HG02852 (cell line): ENCODE results near the gene SLMAP.

Experiments
- ATAC-seq: cut with Tn5 transposase; IDR thresholded peaks from one replicate; pipeline ENCODE4 v1.9.1; 2021; ENCODE audit warnings: mild to moderate bottlenecking, moderate library complexity; ENCODE audit not compliant: unreplicated experiment

The SLMAP gene

DNA sequence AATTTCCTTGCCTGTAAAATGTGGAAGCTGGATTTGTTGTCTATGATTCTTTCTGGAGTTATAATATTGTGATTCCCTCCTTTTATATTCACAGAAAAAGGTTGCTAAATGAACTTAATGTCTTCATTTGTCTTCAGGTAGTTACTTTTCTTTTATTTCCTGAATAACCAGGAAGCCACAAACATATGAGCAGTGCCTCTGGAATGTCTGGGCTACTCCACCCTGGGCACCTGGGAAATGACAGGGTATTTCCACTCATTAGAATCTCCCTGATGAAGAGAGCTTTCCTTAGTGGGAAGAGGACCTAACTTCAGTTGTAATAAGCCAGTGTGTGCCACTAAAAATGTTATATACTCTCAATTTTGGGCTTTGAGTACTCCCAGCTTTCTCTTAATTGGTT, 3.8 kb upstream of the SLMAP start:
- no peak for ATAC-seq

DNA sequence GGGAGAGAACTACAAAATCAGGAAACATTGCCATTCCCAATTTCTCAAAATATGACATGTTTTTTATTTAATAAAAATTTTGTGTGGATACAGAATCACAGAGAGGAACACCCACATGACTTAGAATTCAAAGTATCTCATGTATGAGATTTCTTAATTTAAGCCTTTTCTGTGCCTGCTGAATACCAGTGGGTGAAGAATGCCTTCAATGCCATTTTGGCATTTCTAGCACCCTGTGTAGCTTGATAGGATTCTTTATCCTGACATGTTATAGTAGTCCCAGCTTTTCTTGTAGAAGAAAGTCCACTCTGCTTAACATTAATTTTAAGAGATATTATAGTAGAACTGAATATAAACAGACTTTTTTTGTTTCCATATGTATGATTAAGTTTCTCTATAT, 3.1 kb upstream of the SLMAP start:
- no peak for ATAC-seq

DNA sequence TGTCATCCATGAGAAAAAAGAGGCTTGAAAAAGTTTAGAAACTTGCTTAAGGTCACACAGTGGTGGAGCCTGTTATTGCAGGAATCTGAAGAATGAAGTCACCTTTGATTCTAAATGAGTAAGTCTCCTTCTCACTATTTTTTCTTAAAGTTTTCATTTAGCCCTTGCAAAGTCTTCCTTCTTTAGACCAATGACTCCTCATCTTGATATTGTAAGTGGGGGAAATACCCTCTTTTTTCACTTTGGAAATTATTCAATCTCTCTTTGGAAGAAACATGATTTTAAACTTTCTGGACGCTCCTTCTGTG, 787 bp upstream of the SLMAP start:
- ATAC-seq: no peak

DNA sequence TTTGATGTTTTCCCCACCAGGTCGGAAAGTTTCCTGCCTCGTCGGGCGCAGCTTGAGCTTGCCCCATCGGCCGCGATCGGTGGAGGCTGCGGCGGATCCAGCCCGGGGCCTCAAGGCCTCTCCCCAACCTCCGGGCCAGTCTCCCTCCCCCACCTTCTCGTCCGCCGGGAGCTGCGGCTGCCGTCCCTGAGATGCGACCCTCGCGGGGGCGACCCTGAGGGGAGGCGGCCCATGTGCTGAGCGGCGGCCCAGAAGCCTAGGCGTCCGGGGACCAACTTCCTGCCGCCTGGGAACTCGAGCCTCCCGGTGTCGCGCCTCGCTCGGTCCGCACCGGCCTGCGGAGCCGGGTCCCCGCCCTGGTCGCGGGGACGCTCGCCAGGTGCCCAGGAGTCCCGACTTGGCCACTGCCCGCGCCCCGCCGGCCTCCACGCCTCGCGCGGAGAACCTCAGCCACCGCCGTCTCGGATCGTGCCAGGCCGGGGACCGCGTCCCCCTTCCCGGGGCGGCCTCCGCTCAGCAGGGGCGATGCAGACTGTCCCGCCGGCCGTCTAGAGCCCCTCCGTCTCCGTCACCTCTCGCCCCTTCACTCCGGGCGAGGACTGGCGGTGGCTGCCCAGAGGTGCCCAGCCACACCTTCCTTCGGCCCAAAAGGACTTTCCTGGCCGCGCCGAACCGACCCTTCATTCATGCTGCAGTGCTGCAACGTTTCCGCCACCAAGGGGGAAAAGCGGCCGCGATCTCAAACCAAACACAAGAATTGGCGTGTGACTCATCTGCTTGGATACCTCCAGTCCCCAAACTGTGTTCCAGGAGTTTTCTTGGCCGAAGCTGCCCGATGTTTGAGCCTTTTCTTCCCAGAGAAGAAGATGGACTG, 656 bp downstream of the SLMAP start:
- peak; percentile 17 for ATAC-seq

DNA sequence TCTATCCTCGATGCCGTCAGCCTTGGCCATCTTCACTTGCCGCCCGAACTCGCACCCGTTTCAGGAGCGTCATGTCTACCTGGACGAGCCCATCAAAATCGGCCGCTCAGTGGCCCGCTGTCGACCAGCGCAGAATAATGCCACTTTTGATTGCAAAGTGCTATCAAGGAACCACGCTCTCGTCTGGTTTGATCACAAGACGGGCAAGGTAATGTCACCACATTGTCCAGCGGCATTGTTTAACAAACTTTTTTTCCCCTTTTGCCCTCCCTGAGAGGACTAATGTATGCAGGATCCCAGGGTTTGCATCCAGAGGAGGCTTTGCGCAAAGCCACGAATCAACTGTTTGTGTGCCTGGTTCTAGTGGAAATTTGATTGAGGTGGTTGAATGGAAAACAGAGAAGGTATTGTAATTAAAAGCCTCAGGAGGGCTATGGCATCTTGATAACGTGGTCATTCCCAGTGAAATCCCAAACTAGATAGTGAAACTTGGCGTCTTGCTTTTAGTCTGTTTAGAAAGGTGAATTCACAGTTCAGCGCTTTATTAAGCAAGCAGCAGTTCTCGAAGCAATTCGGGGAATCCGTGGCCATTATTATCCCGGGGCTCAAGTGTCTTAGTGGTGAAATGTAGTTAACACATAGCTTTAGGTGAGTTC, 1.7 kb downstream of the SLMAP start:
- ATAC-seq: no peak

DNA sequence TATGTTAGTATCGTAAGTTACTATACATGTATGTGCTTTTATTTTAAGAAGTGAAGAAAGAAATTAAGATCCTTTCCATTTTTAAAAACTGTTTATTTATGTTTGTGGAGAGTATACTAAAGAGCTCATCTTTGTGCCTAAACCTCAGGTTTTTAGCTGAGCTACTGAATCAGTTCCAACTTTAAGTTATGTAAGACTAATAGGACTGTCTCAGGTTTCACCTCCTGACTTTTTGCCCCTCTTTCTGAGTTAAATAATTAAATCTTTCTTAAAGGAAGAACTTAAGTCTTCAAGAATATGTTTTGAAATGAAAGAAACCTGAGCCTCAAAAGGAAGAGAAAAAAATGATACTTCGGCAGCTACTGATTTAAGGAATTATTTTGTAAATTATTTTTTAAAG, 2.6 kb downstream of the SLMAP start:
- ATAC-seq: no peak

DNA sequence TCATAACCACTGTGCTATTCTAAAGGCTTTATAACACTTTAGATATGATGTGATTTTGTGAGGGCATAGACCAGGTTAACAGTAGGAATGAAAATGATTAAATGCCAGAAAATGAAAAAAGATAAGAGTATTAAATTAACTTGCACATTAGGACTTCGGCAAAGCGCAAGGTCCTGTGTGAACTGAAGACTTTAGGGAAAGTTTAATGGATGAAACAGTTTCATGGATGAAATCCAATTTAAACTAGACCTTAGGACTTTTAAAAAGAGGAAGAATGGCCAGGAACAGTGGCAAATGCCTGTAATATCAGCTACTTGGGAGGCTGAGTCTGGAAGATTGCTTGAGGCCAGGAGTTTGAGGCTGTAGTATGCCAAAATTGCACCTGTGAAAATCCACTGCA, 8.7 kb downstream of the SLMAP start:
- ATAC-seq: no peak

DNA sequence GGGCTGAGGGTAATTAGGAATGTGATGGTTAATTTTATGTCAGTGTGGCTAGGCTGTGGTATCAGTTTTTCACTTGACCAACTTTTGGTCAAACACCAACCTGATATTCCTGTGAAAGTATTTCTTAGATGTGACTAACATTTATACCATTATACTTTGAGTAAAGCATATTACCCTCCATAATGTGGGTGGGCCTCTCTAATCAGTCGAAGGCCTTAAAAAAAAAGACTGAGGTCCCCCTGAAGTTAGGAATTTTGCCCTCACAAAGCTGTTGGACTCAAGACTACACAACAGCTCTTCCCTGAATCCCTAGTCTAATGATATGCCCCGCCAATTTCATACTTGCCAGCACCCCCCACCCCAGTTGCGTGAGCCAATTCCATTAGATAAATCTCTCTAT, 12.5 kb downstream of the SLMAP start:
- ATAC-seq: no peak

DNA sequence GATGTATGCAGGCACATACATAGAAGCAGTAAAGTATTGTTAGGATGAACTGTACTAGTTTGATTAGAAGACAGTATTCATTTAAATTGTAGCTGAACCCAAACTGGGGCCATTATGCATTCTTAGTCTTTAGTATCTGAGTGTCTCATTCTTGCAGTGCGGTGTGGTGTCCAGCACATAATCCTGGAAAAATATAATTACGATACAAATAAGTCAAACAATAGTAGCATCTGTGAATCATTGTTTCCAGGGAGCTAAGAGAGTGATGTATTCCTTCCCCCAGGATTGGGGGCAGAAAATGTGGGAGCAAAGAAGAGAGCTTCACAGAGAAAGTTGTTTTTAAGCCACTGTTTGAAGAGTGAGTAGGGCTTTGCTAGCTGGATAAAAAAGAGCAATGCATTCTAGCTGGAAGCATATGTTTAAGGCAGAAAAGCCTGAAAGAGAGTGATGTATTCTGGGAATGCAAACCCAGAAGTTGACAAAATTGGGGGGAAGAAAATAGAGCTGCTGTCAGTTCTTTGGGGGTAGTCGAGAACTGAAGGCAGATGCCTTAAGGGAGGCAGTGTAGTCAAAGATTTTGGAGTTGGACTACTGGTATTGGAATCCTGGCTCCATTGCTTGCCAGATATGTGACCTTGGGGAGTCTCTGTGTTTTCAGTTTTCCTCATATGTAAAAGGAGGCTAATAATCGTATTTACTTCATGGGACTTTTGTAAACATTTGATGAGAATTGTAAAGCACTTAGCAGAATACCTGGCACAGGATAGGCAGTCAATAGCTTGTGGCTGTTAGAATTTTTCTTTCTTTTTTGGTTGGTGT, 14.1 kb downstream of the SLMAP start:
- no peak for ATAC-seq

DNA sequence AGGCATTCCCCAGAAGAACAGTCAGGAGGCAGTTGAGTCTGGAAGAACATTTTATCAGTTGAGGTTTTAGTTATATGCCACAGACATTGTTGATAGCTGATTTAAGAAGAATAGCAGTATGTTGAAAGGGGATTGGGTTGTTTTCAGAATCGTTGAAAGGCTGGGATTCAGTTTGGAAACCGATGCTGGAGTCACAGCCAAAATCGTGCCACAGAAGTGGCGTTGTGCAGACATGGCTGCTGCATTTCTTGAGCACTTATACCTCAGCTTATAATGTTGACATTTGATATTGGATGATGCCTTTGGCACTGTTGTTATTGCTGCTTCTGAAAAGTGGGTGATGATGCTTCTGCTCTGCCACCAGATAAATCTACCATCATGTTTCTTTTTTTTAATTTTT, 16.1 kb downstream of the SLMAP start:
- no peak for ATAC-seq

DNA sequence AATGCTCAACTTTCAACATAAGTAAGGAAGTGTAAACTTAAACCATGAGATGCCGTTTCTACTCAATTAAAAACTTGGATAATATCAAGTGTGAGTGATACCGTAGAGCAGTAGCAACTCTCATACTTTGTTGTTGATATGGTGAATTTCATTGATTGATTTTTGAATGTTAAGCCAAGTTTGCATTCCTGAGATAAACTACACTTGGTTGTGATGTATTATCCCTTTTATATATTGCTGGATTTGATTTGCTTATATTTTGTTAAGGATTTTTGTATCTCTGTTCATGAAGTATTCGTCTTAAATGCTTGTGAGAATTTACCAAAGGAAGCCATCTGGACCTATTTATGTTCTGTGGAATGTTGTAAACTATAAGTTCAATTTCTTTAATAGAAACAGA, 21.7 kb downstream of the SLMAP start:
- no peak for ATAC-seq

DNA sequence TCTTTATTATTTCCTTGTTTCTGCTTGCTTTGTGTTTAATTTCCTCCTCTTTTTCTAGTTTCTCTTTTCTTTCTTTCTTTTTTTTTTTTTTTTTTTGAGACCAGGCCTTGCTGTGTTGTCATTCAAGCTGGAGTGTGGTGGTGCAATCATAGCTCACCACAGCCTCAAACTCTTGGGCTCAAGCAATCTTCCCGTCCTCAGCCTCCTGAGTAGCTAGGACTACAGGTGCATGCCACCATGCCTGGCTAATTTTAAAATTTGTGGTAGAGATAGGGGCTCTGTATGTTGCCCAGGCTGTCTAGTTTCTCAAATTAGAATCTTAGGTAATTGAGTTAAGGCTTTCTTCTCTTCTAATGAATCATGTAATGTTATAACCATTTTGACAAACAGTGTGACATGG, 22.4 kb downstream of the SLMAP start:
- ATAC-seq: no peak

DNA sequence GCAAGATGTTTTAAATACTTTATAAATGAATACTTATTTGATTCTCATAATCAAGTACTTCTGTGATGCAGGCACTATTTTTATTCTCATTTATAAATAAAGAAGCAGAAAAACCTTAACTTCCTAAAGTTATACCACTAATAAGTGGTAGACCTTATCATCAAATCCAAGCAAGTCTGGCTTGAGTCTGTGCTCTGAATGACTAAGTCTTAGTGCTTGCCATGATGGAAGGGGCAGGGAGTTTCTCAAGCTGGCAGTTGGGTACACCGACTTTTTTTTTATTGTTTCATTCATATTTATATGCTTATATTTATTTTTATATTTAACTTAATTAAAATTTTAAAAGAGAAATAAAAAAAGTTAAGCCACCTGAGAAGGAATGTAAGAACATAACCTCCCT, 23.6 kb downstream of the SLMAP start:
- no peak for ATAC-seq

DNA sequence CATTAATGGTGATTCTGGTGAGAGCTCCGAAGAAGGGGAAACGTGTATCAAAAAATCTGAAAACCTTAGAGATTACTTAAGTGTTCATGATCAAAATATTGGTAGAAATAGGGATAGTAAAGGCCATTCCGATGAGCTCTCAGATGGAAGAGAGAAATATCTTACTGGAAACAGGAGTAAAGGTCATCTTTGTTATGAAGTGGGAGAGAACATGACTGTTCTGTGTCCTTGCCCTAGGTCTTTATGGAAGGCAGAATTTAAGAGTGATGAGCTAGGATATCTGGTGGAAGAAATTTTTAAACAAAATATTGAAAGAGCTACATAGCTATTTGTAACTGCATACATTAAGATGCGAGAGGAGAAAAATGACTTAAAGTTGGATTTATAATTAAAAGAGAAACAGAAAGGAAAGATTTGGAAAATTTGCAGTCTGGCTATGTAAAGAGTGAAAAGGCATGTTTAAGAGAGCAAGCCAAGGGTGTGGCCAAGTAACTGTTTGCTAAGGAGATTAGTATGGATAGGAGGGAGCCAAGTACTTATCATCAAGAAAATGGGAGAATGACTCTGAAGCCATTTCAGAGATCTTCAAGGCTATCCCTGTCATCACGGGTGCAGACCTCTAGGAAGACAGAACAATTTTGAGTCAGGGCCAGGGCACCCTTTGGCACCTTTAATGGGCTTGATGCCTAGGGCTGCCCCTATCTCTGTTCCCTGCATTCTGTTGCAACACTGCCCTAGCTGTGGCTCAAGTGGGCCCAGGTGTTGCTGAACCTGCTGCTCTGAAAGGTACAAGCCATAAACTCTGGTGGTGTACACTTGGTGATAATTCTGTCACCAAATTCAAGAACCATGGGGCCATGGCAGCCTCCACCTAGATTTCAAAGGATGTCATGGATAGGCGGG, 27.3 kb downstream of the SLMAP start:
- no peak for ATAC-seq

DNA sequence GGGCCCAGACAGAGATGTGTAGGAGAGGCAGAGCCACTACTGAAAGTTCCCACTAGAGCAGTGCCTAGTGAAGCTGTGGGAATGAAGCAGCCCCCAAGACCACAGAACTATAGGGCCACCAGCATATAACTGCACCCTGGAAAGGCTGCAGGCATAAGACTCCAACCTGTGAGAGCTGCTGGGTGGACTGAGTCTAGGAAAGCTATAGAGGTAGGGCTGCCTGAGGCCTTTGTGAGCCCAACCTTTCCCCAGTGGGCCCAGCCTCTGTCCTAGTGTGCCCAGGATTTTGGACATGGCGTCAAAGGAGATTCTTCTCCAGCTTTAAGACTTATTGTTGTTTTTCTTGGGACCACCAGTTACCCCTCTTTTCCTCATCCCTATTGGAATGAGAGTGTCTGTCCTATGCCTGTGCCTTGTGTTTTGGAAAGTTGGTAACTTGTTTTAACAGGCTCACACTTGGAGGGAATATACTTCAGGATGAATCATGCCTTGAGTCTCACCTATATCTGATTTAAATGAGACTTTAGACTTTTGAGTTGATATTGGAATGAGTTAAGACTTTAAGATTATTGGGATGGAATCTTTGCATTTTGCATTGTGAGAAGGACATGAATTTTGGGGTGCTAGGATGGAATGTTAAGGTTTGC, 28.1 kb downstream of the SLMAP start:
- no peak for ATAC-seq

DNA sequence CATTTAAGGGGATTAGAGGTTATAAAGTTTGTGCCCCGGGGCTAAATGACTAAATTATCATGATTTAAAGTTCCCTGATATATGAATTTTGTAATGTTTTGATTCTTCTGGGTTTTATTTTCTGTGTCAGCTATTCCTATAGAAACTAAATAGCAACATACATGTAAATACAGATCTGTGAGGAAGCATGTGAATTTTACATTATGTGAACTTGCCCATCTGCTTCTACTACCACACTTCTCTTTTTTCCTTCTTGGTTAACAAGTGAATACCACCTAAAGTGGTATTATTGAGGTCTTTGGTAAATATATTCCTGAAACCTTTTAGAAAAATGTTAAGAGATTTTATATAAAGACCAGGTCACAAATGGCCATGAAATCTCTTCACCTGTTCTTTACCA, 29.3 kb downstream of the SLMAP start:
- no peak for ATAC-seq

DNA sequence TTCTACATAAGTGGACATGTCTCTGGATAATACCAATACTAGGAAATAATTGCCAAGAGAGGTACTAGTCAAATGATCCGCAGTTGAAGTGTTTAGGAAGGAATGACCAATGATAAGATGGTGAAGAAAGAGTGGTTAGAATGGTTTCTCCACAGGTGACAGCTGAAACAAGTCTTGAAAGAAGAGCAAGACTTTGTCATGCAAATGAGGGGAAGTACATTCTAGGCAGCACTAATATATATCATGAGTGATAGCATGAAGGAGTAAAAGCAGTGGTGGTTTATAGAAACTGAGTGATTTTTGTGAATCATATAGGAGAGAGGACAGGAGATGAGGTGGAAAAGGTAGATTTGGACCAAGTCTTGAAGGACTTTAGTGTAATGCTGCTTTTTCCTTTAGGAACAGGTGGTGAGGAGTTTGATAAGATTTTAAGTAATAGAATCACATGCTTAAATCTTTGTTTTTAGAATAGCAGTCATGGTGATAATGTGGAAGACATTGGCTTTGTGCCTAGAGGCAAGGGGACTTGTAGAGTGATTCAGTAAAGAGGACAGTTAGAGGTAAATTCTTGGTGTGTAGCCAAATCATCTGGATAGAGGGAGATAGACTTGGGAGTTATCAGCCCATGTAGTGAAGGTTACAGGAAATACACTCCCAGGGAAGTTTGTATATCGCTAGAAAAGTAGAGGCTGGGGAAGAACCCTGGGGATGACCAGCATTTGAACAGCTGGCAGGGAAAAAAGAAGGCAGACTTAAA, 31.9 kb downstream of the SLMAP start:
- peak; percentile 97 for ATAC-seq

DNA sequence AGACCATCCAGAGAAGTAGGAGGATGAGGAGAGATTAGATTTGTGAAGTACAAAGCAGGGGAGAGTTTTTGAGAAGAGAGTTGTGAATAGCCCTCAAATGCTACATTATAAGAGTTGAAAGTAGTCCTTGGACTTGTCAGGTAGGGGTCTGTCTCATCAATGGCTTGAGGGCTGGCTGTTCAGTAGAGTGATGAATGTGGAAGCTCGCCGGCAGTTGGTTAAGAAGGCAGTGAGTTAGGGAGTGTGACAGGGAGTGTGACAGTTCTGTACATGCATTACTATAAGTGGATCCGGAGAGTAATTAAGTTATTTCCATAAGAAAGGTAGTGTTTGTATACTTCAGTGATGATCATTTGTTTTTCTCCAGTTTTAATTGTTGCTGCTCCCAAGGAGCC, 32.5 kb downstream of the SLMAP start:
- ATAC-seq: no peak

DNA sequence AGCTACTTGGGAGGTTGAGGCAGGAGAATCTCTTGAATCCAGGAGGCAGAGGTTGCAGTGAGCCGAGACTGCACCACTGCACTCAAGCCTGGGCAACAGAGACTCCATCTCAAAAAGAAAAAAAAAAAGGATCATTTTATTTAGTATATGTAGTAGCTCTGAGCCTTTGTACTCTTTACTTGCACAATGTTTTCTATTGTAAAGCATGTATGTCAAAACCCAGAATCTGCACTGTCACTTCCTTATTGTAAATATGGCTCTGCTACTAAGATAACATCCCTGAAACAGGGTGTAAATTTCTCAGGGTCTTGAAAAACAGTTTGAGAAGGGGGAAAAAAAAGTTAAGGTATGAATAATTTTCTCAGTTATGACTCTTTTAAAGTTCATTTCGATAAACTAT, 35.1 kb downstream of the SLMAP start:
- ATAC-seq: no peak

DNA sequence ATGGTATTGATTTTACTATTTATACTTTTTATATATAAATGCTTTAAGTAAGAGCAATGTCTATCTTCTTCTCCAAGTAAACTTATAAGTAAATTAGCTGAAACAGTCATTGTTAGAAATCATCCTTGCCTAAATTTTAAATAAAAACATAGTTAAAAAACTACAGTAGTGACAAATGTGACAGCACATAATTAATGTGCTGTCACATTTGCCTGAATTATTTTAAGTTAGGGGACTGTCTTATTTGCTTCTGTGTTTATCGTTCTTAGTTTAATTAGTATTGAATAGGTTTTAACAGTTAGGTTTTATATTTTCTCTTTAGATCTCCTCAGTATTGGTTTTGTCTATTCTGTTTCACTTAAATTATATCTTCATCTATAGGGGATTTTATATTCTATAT, 36.1 kb downstream of the SLMAP start:
- ATAC-seq: no peak
